HepG2 (cell line): ENCODE measurements around the gene TMEM256. TPM values are rescaled to one million over a fixed set of nuclear protein-coding genes. Genes with fewer than 3 reads are reported as not detected.

Experiments used
- BRD4 ChIP-seq: sonication (generic); formaldehyde crosslinking; IDR thresholded peaks from 2 replicates; pipeline ENCODE4 v1.4.0; 2020; ENCODE audit warnings: missing genetic modification reagents
- CTCF ChIP-seq: sonication (generic); formaldehyde crosslinking; IDR thresholded peaks from 2 replicates; pipeline ENCODE4 v1.5.0; 2020; ENCODE audit warnings: mild to moderate bottlenecking, missing genetic modification reagents, moderate library complexity
- FOSL1 ChIP-seq: sonication (generic); formaldehyde crosslinking; IDR thresholded peaks from 2 replicates; pipeline ENCODE4 v1.9.0; 2021; ENCODE audit warnings: missing genetic modification reagents, borderline replicate concordance
- FOXA1 ChIP-seq, 2 experiments: fragments of 450-650 bp in 1 of 2; sonication (generic) in 1 of 2; formaldehyde crosslinking in 1 of 2; IDR thresholded peaks; 2 replicates each; pipeline versions ENCODE4 v1.4.0 to v1.6.1; 2016 to 2020; ENCODE audit warnings: missing genetic modification reagents in 1 of 2
- HNF1A ChIP-seq, 2 experiments: sonication (generic) in 1 of 2; formaldehyde crosslinking in 1 of 2; IDR thresholded peaks; 2 replicates each; pipeline versions ENCODE4 v1.4.0 to v1.6.1; 2016 to 2020; ENCODE audit warnings: borderline replicate concordance in 1 of 2, low read depth in 1 of 2, mild to moderate bottlenecking in 1 of 2, missing genetic modification reagents in 1 of 2
- TBX2 ChIP-seq: sonication (generic); formaldehyde crosslinking; IDR thresholded peaks from 2 replicates; pipeline ENCODE4 v1.5.0; 2020; ENCODE audit warnings: missing genetic modification reagents, mild to moderate bottlenecking, borderline replicate concordance
- TCF7L2 ChIP-seq: IDR thresholded peaks from 2 replicates; pipeline ENCODE4 v1.6.1; 2011; ENCODE audit warnings: mild to moderate bottlenecking, low read depth, low read length, moderate library complexity
- ZBTB39 ChIP-seq: sonication (generic); formaldehyde crosslinking; IDR thresholded peaks from 2 replicates; pipeline ENCODE4 v1.5.0; 2020; ENCODE audit warnings: missing genetic modification reagents
- ZNF343 ChIP-seq: sonication (generic); formaldehyde crosslinking; IDR thresholded peaks from 2 replicates; pipeline ENCODE4 v1.4.0; 2020; ENCODE audit warnings: mild to moderate bottlenecking, missing genetic modification reagents
- ZNF407 ChIP-seq: sonication (generic); formaldehyde crosslinking; IDR thresholded peaks from one replicate; pipeline ENCODE4 v1.5.1; 2020; ENCODE audit warnings: mild to moderate bottlenecking, missing genetic modification reagents; ENCODE audit errors: not compliant biosample characterization
- ZSCAN22 ChIP-seq: sonication (generic); formaldehyde crosslinking; IDR thresholded peaks from 2 replicates; pipeline ENCODE4 v1.4.0; 2020; ENCODE audit warnings: mild to moderate bottlenecking, missing genetic modification reagents
- polyA plus RNA-seq, 8 experiments: library from polyadenylated mRNA; depleted of rRNA in 3 of 8; stranded (reverse) in 7 of 8; unstranded in 1 of 8; fragments of >200 nt; fragmentation: Illumina TruSeq in 4 of 8; extraction: Trizol in 4 of 8; gene quantifications; 2 replicates each; pipeline versions ENCODE4 v1.2.1 to v1.2.3, GENCODE V29; 2011 to 2016; ENCODE audit warnings: low read depth in 4 of 8, missing spikeins in 1 of 8, mixed read lengths in 1 of 8; ENCODE audit not compliant: insufficient read depth in 1 of 8
- total RNA-seq, 5 experiments: library from RNA; depleted of rRNA; stranded (reverse); fragments of >200 nt; fragmentation: Illumina TruSeq; extraction: Trizol; gene quantifications; 2 replicates each; pipeline ENCODE4 v1.2.3, GENCODE V29; 2016; ENCODE audit warnings: low read depth in 1 of 5

TMEM256 gene
- total and polyA plus RNA-seq, 2 of the 13 experiments (the other 11 are each of a cell fraction or from before 2014, with no cell fraction given), result 231 to 252 TPM

GRCh38 chr17:7441266-7441665 lies 37.4 kb upstream of the TMEM256 start (continued):
- no peak for TF ChIP-seq ZNF407
- no peak for TF ChIP-seq ZNF343 (CRISPR knock-in tag)
- TF ChIP-seq FOXA1 (IDR thresholded peaks at IDR 0.05), result no peak
- no peak for TF ChIP-seq FOXA1 (CRISPR knock-in tag; IDR thresholded peaks at IDR 0.05)
- no peak for TF ChIP-seq FOSL1 (CRISPR knock-in tag)
- no peak for TF ChIP-seq HNF1A (IDR thresholded peaks at IDR 0.05; ENCODE audit: low read depth)
- no peak for TF ChIP-seq HNF1A (CRISPR knock-in tag; IDR thresholded peaks at IDR 0.05; ENCODE audit: borderline replicate concordance)
- TF ChIP-seq ZSCAN22 (CRISPR knock-in tag), result no peak
- no peak for TF ChIP-seq ZBTB39
- TF ChIP-seq BRD4 (CRISPR knock-in tag), result no peak
- no peak for TF ChIP-seq TBX2
- TF ChIP-seq TCF7L2, result no peak
- no peak for TF ChIP-seq CTCF (CRISPR knock-in tag)
